ENCODE data around the gene SLC17A2. TPM values are rescaled to one million over a fixed set of nuclear protein-coding genes. Genes with fewer than 3 reads are reported as not detected.

Gene SLC17A2
- total and polyA plus RNA-seq, 2 of the 13 experiments (the other 11 are each of a cell fraction or from before 2014, with no cell fraction given) = 11.2 to 32.4 TPM

GRCh38 chr6:25899580-25900408 lies 30.7 kb downstream of the SLC17A2 start (continued):
- TF ChIP-seq, protein P1, sequence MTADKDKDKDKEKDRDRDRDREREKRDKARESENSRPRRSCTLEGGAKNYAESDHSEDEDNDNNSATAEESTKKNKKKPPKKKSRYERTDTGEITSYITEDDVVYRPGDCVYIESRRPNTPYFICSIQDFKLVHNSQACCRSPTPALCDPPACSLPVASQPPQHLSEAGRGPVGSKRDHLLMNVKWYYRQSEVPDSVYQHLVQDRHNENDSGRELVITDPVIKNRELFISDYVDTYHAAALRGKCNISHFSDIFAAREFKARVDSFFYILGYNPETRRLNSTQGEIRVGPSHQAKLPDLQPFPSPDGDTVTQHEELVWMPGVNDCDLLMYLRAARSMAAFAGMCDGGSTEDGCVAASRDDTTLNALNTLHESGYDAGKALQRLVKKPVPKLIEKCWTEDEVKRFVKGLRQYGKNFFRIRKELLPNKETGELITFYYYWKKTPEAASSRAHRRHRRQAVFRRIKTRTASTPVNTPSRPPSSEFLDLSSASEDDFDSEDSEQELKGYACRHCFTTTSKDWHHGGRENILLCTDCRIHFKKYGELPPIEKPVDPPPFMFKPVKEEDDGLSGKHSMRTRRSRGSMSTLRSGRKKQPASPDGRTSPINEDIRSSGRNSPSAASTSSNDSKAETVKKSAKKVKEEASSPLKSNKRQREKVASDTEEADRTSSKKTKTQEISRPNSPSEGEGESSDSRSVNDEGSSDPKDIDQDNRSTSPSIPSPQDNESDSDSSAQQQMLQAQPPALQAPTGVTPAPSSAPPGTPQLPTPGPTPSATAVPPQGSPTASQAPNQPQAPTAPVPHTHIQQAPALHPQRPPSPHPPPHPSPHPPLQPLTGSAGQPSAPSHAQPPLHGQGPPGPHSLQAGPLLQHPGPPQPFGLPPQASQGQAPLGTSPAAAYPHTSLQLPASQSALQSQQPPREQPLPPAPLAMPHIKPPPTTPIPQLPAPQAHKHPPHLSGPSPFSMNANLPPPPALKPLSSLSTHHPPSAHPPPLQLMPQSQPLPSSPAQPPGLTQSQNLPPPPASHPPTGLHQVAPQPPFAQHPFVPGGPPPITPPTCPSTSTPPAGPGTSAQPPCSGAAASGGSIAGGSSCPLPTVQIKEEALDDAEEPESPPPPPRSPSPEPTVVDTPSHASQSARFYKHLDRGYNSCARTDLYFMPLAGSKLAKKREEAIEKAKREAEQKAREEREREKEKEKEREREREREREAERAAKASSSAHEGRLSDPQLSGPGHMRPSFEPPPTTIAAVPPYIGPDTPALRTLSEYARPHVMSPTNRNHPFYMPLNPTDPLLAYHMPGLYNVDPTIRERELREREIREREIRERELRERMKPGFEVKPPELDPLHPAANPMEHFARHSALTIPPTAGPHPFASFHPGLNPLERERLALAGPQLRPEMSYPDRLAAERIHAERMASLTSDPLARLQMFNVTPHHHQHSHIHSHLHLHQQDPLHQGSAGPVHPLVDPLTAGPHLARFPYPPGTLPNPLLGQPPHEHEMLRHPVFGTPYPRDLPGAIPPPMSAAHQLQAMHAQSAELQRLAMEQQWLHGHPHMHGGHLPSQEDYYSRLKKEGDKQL (CRISPR knock-in tag; IDR thresholded peaks at IDR 0.05; ENCODE audit: low read depth) = peak; percentile 76
- TF ChIP-seq ZNF18 (CRISPR knock-in tag; IDR thresholded peaks at IDR 0.05; ENCODE audit: insufficient replicate concordance) (peak; percentile 2), RARA (CRISPR knock-in tag; IDR thresholded peaks at IDR 0.05) (peak; percentile 72), POLR2G (IDR thresholded peaks at IDR 0.05; ENCODE audit: low read depth, low read length) (peak; percentile 43; the same call in 1 of the 2 replicates), FOXC1 (CRISPR knock-in tag; IDR thresholded peaks at IDR 0.05; ENCODE audit: borderline replicate concordance) (no peak), MIXL1 (CRISPR knock-in tag; IDR thresholded peaks at IDR 0.05) (peak; percentile 80), RCOR2 (CRISPR knock-in tag; IDR thresholded peaks at IDR 0.05) (peak; percentile 61), MXD1 (CRISPR knock-in tag; IDR thresholded peaks at IDR 0.05) (no peak), ARID5B (CRISPR knock-in tag; IDR thresholded peaks at IDR 0.05) (peak; percentile 91)
- TF ChIP-seq, protein P2, sequence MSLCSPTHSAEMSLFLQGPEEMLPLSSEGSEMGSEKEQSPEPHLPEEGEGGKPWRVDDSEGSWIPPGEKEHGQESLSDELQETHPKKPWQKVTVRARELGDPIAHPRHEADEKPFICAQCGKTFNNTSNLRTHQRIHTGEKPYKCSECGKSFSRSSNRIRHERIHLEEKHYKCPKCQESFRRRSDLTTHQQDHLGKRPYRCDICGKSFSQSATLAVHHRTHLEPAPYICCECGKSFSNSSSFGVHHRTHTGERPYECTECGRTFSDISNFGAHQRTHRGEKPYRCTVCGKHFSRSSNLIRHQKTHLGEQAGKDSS (CRISPR knock-in tag; IDR thresholded peaks at IDR 0.05; ENCODE audit: borderline replicate concordance, low read depth) = no peak
